ENCODE measurements around the gene TRAPPC8.

DNA sequence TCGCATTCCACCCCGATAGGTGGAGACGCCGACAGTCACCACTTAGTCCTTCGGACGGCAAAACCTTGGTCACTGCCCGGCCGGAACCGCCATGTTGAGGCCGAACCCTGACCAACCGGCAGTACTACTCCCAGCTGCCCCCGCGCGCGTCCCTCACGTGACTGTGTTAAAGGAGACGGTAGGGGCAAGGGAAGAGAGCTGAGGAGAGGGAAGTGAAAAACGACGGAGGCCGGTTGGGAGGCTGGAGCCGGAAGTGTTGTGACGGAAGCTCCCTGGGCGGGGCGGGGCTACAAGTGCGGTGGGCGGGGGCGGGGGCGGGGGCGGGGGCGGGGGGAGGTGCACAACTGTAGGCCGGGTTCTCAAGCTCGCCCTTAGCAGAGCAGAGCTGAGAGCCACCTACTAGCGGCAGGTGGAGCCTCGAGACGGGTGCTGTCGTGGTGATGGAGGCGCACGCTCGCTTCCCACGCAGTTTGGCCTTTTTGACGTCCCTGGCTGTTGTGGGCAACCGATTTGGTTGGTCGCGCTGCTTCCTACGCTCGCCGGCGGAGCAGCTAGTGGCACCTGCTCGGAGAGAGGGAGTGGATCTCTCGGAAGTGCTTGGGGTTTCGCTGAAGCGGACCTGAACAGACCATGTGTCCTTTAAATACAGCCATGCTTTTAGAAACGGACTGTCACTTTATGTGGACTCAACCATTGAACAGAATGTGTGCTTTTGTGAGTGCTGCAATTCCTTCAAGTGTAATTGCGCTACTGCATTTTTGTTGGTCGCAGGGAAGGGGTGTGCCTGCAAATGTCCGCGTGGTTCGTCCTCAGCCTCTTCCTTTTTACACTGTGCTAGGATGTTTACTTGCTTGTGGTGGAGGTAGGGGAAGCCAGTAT, at the start of gene TRAPPC8:
- TF ChIP-seq POLR2A (IDR thresholded peaks at IDR 0.05) (no peak), EP300 (IDR thresholded peaks at IDR 0.05) (peak in 1 of 4 donors; percentile 47), POLR2AphosphoS5 (IDR thresholded peaks at IDR 0.05) (peak; percentile 75 to 94 (median 78))
- TF ChIP-seq, protein P1, sequence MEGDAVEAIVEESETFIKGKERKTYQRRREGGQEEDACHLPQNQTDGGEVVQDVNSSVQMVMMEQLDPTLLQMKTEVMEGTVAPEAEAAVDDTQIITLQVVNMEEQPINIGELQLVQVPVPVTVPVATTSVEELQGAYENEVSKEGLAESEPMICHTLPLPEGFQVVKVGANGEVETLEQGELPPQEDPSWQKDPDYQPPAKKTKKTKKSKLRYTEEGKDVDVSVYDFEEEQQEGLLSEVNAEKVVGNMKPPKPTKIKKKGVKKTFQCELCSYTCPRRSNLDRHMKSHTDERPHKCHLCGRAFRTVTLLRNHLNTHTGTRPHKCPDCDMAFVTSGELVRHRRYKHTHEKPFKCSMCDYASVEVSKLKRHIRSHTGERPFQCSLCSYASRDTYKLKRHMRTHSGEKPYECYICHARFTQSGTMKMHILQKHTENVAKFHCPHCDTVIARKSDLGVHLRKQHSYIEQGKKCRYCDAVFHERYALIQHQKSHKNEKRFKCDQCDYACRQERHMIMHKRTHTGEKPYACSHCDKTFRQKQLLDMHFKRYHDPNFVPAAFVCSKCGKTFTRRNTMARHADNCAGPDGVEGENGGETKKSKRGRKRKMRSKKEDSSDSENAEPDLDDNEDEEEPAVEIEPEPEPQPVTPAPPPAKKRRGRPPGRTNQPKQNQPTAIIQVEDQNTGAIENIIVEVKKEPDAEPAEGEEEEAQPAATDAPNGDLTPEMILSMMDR (IDR thresholded peaks at IDR 0.05): no peak
